H9 (cell line): ENCODE data around the gene ACR. TPM values are rescaled to one million over a fixed set of nuclear protein-coding genes. Genes with fewer than 3 reads are reported as not detected.
"Not testable (repeated sequence)": the region's sequence is repeated elsewhere in the genome, so short reads cannot be mapped to it uniquely, and the experiment has no call there.

ENCODE experiments used
- DNase-seq: peaks from one replicate; pipeline ENCODE4 v3.0.0-alpha.2; 2017
- H2AFZ ChIP-seq: one replicate; pipeline ENCODE4 v1.6.1; 2013; ENCODE audit warnings: mild to moderate bottlenecking, low read length, control low read depth, moderate library complexity
- H2AK5ac ChIP-seq: 2 replicates; pipeline ENCODE4 v1.6.1; 2013; ENCODE audit warnings: low read length, control low read depth, mixed read lengths; ENCODE audit not compliant: insufficient read length
- H2BK120ac ChIP-seq: one replicate; pipeline ENCODE4 v1.6.1; 2013; ENCODE audit warnings: low read depth, mild to moderate bottlenecking, low read length, control low read depth, inconsistent platforms; ENCODE audit not compliant: poor library complexity, severe bottlenecking
- H2BK12ac ChIP-seq: 2 replicates; pipeline ENCODE4 v1.6.1; 2013; ENCODE audit warnings: low read length, control low read depth, mixed read lengths, low read depth; ENCODE audit not compliant: insufficient read length
- H2BK15ac ChIP-seq: 2 replicates; pipeline ENCODE4 v1.6.1; 2013; ENCODE audit warnings: low read depth, low read length, control low read depth
- H2BK20ac ChIP-seq: one replicate; pipeline ENCODE4 v1.6.1; 2013; ENCODE audit warnings: low read depth, mild to moderate bottlenecking, low read length, control low read depth, inconsistent platforms; ENCODE audit not compliant: poor library complexity, severe bottlenecking
- H2BK5ac ChIP-seq: 2 replicates; pipeline ENCODE4 v1.6.1; 2013; ENCODE audit warnings: low read length, control low read depth, mixed read lengths; ENCODE audit not compliant: insufficient read length
- H3K14ac ChIP-seq: 2 replicates; pipeline ENCODE4 v1.6.1; 2013; ENCODE audit warnings: low read length, control low read depth; ENCODE audit not compliant: insufficient read depth
- H3K18ac ChIP-seq: 2 replicates; pipeline ENCODE4 v1.6.1; 2013; ENCODE audit warnings: low read depth, mild to moderate bottlenecking, mixed read lengths, low read length, control low read depth; ENCODE audit not compliant: insufficient read length
- H3K23ac ChIP-seq: 2 replicates; pipeline ENCODE4 v1.6.1; 2013; ENCODE audit warnings: low read length, control low read depth, mixed read lengths, low read depth; ENCODE audit not compliant: insufficient read length
- H3K23me2 ChIP-seq: 2 replicates; pipeline ENCODE4 v1.6.1; 2013; ENCODE audit warnings: low read depth, mild to moderate bottlenecking, mixed read lengths, low read length, control low read depth; ENCODE audit not compliant: insufficient read length, poor library complexity, severe bottlenecking
- H3K27ac ChIP-seq: 2 replicates; pipeline ENCODE4 v1.5.1; 2013; ENCODE audit warnings: low read length, control low read depth, mixed read lengths, low read depth; ENCODE audit not compliant: insufficient read length
- H3K27me3 ChIP-seq: 2 replicates; pipeline ENCODE4 v1.6.1; 2013; ENCODE audit warnings: low read length, control low read depth, inconsistent platforms; ENCODE audit not compliant: insufficient read depth
- H3K4ac ChIP-seq: 2 replicates; pipeline ENCODE4 v1.6.1; 2013; ENCODE audit warnings: low read depth, mild to moderate bottlenecking, control low read depth, inconsistent platforms, low read length, moderate library complexity
- H3K4me1 ChIP-seq: 2 replicates; pipeline ENCODE4 v1.6.1; 2013; ENCODE audit warnings: low read length, control low read depth, inconsistent platforms; ENCODE audit not compliant: insufficient read depth
- H3K4me2 ChIP-seq: 2 replicates; pipeline ENCODE4 v1.6.1; 2013; ENCODE audit warnings: low read length, control low read depth, mixed read lengths; ENCODE audit not compliant: insufficient read length, insufficient read depth
- H3K56ac ChIP-seq: 2 replicates; pipeline ENCODE4 v1.6.1; 2013; ENCODE audit warnings: low read depth, mild to moderate bottlenecking, mixed read lengths, low read length, control low read depth; ENCODE audit not compliant: insufficient read length
- H3K79me1 ChIP-seq: 2 replicates; pipeline ENCODE4 v1.6.1; 2013; ENCODE audit warnings: low read depth, mild to moderate bottlenecking, moderate library complexity, low read length, control low read depth, inconsistent platforms; ENCODE audit not compliant: insufficient read depth, poor library complexity, severe bottlenecking
- H3K79me2 ChIP-seq: 2 replicates; pipeline ENCODE4 v1.6.1; 2013; ENCODE audit warnings: low read length, control low read depth, inconsistent platforms; ENCODE audit not compliant: insufficient read depth
- H3K9ac ChIP-seq: 2 replicates; pipeline ENCODE4 v1.6.1; 2013; ENCODE audit warnings: low read length, control low read depth, mixed read lengths; ENCODE audit not compliant: insufficient read length; ENCODE audit errors: extremely low read depth
- H3K9me3 ChIP-seq: one replicate; pipeline ENCODE4 v1.6.1; 2013; ENCODE audit warnings: low read depth, low read length, inconsistent platforms; ENCODE audit not compliant: control insufficient read depth
- H3T11ph ChIP-seq: one replicate; pipeline ENCODE4 v1.6.1; 2013; ENCODE audit warnings: mild to moderate bottlenecking, low read length, control low read depth, inconsistent platforms
- H4K20me1 ChIP-seq: one replicate; pipeline ENCODE4 v1.6.1; 2013; ENCODE audit not compliant: control insufficient read depth, insufficient read length, insufficient read depth
- H4K5ac ChIP-seq: 2 replicates; pipeline ENCODE4 v1.6.1; 2013; ENCODE audit warnings: low read depth, mild to moderate bottlenecking, mixed read lengths, low read length, control low read depth; ENCODE audit not compliant: insufficient read length
- H4K8ac ChIP-seq: replicated peaks from 2 replicates; pipeline ENCODE4 v1.6.1; 2013; ENCODE audit warnings: low read length, control low read depth, mixed read lengths, low read depth; ENCODE audit not compliant: insufficient read length
- H4K91ac ChIP-seq: 2 replicates; pipeline ENCODE4 v1.6.1; 2013; ENCODE audit warnings: low read depth, mild to moderate bottlenecking, moderate library complexity, mixed read lengths, low read length, control low read depth; ENCODE audit not compliant: insufficient read length
- H3K27ac Mint-ChIP-seq, 3 experiments: 2 replicates in 2 of 3; 3 replicates in 1 of 3; pipeline ENCODE4 v1.8.0; 2020 to 2021; ENCODE audit warnings: mixed read lengths in 3 of 3, mild to moderate bottlenecking in 1 of 3, moderate library complexity in 1 of 3
- H3K27me3 Mint-ChIP-seq: 2 replicates; pipeline ENCODE4 v1.8.0; 2021; ENCODE audit warnings: low read depth, mild to moderate bottlenecking, moderate library complexity, mixed read lengths
- H3K36me3 Mint-ChIP-seq, 3 experiments: 2 replicates in 2 of 3; 3 replicates in 1 of 3; pipeline ENCODE4 v1.8.0; 2020 to 2021; ENCODE audit warnings: low read depth in 3 of 3, mixed read lengths in 3 of 3; ENCODE audit not compliant: insufficient read depth in 1 of 3
- H3K4me1 Mint-ChIP-seq, 2 experiments: 2 replicates each; pipeline ENCODE4 v1.8.0; 2020; ENCODE audit warnings: mixed read lengths in 2 of 2
- H3K4me3 Mint-ChIP-seq, 2 experiments: 2 replicates in 1 of 2; 3 replicates in 1 of 2; pipeline ENCODE4 v1.8.0; 2020 to 2021; ENCODE audit warnings: mild to moderate bottlenecking in 2 of 2, mixed read lengths in 2 of 2, moderate library complexity in 1 of 2
- H3K9me3 Mint-ChIP-seq, 2 experiments: 2 replicates in 1 of 2; 3 replicates in 1 of 2; pipeline ENCODE4 v1.8.0; 2020; ENCODE audit warnings: mild to moderate bottlenecking in 2 of 2, mixed read lengths in 2 of 2, moderate library complexity in 1 of 2
- WGBS: extraction: QIAGEN DNeasy Blood & Tissue Kit; methylation state at CpG from one replicate; pipeline ENCODE4 v1.1.7; 2013; ENCODE audit warnings: missing lambda C conversion rate, low lambda C conversion rate, mixed read lengths; ENCODE audit not compliant: insufficient read length; ENCODE audit errors: extremely low coverage; 5-methylcytosine and 5-hydroxymethylcytosine counted together
- total RNA-seq: library from RNA; stranded (reverse); gene quantifications from 2 replicates; pipeline ENCODE4 v1.2.1, GENCODE V29; 2021

ACR gene
- total RNA-seq, 1 experiment from 2014 or later: 0.35 TPM

DNA sequence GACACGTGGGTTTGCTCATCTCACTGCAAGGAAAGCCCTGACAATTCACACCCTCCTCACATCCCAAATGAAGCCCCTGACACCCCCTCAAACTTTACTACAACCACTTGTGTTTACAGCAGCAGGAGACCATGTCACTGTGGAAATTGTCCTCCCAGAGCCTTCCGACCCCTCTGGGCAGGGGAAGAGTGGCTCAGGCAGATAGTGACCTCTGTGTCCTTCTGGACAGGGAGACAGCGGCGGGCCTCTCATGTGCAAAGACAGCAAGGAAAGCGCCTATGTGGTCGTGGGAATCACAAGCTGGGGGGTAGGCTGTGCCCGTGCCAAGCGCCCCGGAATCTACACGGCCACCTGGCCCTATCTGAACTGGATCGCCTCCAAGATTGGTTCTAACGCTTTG lies 6.4 kb downstream of the ACR start:
- not testable (repeated sequence) for H4K8ac ChIP-seq, H2BK120ac ChIP-seq

DNA sequence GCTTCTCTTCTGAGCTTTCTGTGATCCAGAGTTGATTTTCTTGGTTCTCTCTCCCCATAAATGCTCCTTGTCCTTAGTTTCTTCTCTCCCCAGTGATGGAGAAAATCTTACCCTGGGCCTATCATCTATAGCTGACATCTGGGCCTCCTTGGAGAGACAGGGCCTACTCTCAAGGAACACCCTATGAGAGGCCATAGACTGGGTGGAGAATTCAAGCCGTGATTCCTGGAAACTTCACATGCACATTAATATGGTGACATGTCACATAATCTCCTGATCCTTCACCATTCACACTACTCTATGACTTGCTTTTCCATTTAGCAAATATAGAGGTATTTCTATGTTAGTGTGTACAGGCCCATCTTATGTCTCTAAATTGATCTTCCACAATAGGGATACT lies 9.5 kb downstream of the ACR start:
- not testable (repeated sequence) for H3K56ac ChIP-seq, H3K9me3 Mint-ChIP-seq, DNase-seq, H3K27ac Mint-ChIP-seq, H2AFZ ChIP-seq, H2BK15ac ChIP-seq, H3K36me3 Mint-ChIP-seq, H3K23me2 ChIP-seq, H3K4me1 ChIP-seq, H2AK5ac ChIP-seq, H3K9me3 ChIP-seq, H4K5ac ChIP-seq, H3T11ph ChIP-seq, H3K79me1 ChIP-seq, H4K8ac ChIP-seq, H3K18ac ChIP-seq, H2BK120ac ChIP-seq, H3K23ac ChIP-seq, H3K4me1 Mint-ChIP-seq, H2BK12ac ChIP-seq, H4K20me1 ChIP-seq, H3K4ac ChIP-seq, H3K9ac ChIP-seq, H3K27me3 ChIP-seq, H2BK5ac ChIP-seq, H3K14ac ChIP-seq, H3K27ac ChIP-seq, H3K4me2 ChIP-seq, H2BK20ac ChIP-seq, H3K79me2 ChIP-seq, H4K91ac ChIP-seq
- no CpG with 5 or more reads among the region's 1 CpG for WGBS
- Mint-ChIP-seq H3K27me3 (peaks cover 84% of the 10 kb centered on the region), H3K4me3 (peak overlapping the region in 1 of 2 experiments; percentile 29; a peak in 1 of 5 replicates)

More for the DNA sequence above, 6.4 kb downstream of the ACR start:
- not testable (repeated sequence) for H4K5ac ChIP-seq, H3K79me1 ChIP-seq, H3K9me3 ChIP-seq, H2BK15ac ChIP-seq, H3K79me2 ChIP-seq, H2BK12ac ChIP-seq, DNase-seq, H3K4me1 Mint-ChIP-seq, H3K23ac ChIP-seq, H3K23me2 ChIP-seq, H3K27ac ChIP-seq, H4K20me1 ChIP-seq, H3K4me1 ChIP-seq, H3K14ac ChIP-seq, H2AK5ac ChIP-seq, H2BK5ac ChIP-seq, H3K18ac ChIP-seq, H3K27me3 ChIP-seq, H3K56ac ChIP-seq, H3K9ac ChIP-seq, H3K4me3 Mint-ChIP-seq, H3T11ph ChIP-seq, H3K27ac Mint-ChIP-seq, H4K91ac ChIP-seq, H3K4me2 ChIP-seq, H2BK20ac ChIP-seq, H3K36me3 Mint-ChIP-seq, H2AFZ ChIP-seq, H3K4ac ChIP-seq, H3K9me3 Mint-ChIP-seq
- peaks cover 87% of the 10 kb centered on the region for H3K27me3 Mint-ChIP-seq
- WGBS: no CpG with 5 or more reads among the region's 12 CpGs
